GM19324 (cell line): ENCODE data around the gene KCNK4.

ENCODE experiments used
- ATAC-seq: cut with Tn5 transposase; IDR thresholded peaks from one replicate; pipeline ENCODE4 v1.9.1; 2021; ENCODE audit warnings: mild to moderate bottlenecking, moderate library complexity; ENCODE audit not compliant: unreplicated experiment, low FRiP score

Gene KCNK4

GRCh38 chr11:64342869-64343745 lies 52.0 kb downstream of the KCNK4 start:
- ATAC-seq = no peak

- ATAC-seq = no peak
Observed at GRCh38 chr11:64343767-64344559, 52.9 kb downstream of the KCNK4 start.

- no peak for ATAC-seq
Observed at GRCh38 chr11:64344787-64345186, 53.7 kb downstream of the KCNK4 start.

- no peak for ATAC-seq
Observed at GRCh38 chr11:64347193-64347867, 56.2 kb downstream of the KCNK4 start.

GRCh38 chr11:64348383-64349024 lies 57.4 kb downstream of the KCNK4 start:
- no peak for ATAC-seq

GRCh38 chr11:64349025-64349387 lies 57.9 kb downstream of the KCNK4 start:
- ATAC-seq = no peak

GRCh38 chr11:64349404-64349803 lies 58.3 kb downstream of the KCNK4 start:
- no peak for ATAC-seq
